Measurements from ENCODE around the gene LOC128125822.
A peak's percentile ranks its signal among the peaks of the same experiment; 100 is the strongest.

Gene LOC128125822

DNA sequence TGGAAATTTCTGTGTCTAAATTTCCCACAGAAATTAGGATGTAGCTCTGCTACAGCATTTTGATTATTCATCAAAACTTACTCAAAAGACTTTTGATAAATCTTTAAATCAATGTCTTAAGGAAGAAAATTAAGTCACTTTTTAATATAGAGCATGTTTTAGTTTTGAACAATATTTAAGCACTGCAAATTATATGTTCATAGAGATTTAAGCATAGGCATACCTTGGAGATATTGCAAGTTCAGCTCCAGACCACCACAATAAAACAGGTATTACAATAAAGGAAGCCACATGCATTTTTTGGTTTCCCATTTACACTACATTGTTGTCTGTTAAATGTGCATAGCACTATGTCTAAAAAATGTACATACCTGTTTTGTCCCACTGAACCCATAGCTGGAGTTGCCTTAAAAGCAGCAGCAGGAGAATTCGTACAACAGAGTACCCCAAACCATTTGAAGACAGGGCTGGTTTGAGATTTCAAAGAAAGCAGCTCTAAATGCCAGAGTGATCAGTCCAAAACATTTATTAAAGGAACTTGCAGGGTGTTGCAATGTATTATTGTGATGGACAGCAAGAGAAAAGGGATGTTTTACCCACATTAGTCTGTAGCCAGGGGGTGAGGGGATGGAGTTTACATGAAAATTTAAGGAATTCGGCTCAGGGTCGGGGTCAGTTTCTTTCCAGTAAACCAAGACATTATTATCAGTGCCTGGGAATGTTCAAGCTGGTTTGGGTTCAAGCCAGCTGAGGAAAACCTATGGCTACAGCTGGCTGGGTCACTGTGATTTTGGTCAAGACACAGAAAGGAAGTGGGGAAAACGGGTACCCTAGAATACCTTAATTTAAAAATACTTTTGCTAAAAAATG is 6.3 kb upstream of the LOC128125822 start:
- TF ChIP-seq, protein P1, sequence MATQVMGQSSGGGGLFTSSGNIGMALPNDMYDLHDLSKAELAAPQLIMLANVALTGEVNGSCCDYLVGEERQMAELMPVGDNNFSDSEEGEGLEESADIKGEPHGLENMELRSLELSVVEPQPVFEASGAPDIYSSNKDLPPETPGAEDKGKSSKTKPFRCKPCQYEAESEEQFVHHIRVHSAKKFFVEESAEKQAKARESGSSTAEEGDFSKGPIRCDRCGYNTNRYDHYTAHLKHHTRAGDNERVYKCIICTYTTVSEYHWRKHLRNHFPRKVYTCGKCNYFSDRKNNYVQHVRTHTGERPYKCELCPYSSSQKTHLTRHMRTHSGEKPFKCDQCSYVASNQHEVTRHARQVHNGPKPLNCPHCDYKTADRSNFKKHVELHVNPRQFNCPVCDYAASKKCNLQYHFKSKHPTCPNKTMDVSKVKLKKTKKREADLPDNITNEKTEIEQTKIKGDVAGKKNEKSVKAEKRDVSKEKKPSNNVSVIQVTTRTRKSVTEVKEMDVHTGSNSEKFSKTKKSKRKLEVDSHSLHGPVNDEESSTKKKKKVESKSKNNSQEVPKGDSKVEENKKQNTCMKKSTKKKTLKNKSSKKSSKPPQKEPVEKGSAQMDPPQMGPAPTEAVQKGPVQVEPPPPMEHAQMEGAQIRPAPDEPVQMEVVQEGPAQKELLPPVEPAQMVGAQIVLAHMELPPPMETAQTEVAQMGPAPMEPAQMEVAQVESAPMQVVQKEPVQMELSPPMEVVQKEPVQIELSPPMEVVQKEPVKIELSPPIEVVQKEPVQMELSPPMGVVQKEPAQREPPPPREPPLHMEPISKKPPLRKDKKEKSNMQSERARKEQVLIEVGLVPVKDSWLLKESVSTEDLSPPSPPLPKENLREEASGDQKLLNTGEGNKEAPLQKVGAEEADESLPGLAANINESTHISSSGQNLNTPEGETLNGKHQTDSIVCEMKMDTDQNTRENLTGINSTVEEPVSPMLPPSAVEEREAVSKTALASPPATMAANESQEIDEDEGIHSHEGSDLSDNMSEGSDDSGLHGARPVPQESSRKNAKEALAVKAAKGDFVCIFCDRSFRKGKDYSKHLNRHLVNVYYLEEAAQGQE (IDR thresholded peaks at IDR 0.05; ENCODE audit: low read depth), result no peak
- TF ChIP-seq TAF1 (IDR thresholded peaks at IDR 0.05; ENCODE audit: low read depth) (no peak), NFIC (IDR thresholded peaks at IDR 0.05) (no peak), CREB1 (IDR thresholded peaks at IDR 0.05; ENCODE audit: low read depth) (no peak), RAD21 (IDR thresholded peaks at IDR 0.05; ENCODE audit: low read depth) (no peak), YY1 (IDR thresholded peaks at IDR 0.05; ENCODE audit: low read depth) (no peak), EGR1 (IDR thresholded peaks at IDR 0.05) (no peak), CEBPB (IDR thresholded peaks at IDR 0.05) (no peak), ZBTB7A (IDR thresholded peaks at IDR 0.05; ENCODE audit: low read depth) (no peak), EP300 (IDR thresholded peaks at IDR 0.05; ENCODE audit: borderline replicate concordance) (no peak), TCF12 (IDR thresholded peaks at IDR 0.05; ENCODE audit: low read depth) (no peak)
- TF ChIP-seq, protein P2, sequence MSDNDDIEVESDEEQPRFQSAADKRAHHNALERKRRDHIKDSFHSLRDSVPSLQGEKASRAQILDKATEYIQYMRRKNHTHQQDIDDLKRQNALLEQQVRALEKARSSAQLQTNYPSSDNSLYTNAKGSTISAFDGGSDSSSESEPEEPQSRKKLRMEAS (IDR thresholded peaks at IDR 0.05), result no peak

DNA sequence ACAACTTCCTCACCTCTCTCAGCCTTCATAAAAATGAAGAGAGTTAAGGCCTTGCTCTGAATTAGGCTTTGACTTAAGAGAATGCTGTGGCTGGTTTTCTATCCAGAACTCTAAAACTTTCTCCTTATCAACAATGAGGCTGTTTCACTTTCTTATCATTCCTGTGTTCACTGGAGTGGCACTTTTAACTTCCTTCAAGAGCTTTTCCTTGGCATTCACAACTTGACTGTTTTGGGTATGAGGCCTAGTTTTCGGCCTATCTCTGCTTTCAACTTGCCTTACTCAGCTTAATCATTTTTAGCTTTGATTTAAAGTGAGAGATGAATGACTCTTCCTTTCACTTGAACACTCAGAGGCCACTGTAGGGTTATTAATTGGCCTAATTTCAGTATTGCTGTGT is 4.3 kb upstream of the LOC128125822 start:
- TF ChIP-seq YY1 (IDR thresholded peaks at IDR 0.05; ENCODE audit: low read depth) (no peak), CREB1 (IDR thresholded peaks at IDR 0.05; ENCODE audit: low read depth) (no peak), ZBTB7A (IDR thresholded peaks at IDR 0.05; ENCODE audit: low read depth) (no peak), NFIC (IDR thresholded peaks at IDR 0.05) (no peak), TCF12 (IDR thresholded peaks at IDR 0.05; ENCODE audit: low read depth) (no peak), RAD21 (IDR thresholded peaks at IDR 0.05; ENCODE audit: low read depth) (no peak), EGR1 (IDR thresholded peaks at IDR 0.05) (no peak), TAF1 (IDR thresholded peaks at IDR 0.05; ENCODE audit: low read depth) (no peak), TEAD4 (IDR thresholded peaks at IDR 0.05) (no peak), CEBPB (IDR thresholded peaks at IDR 0.05) (no peak), EP300 (IDR thresholded peaks at IDR 0.05; ENCODE audit: borderline replicate concordance) (no peak), FOXM1 (IDR thresholded peaks at IDR 0.05; ENCODE audit: borderline replicate concordance, low read depth) (no peak)
- TF ChIP-seq, protein P3, sequence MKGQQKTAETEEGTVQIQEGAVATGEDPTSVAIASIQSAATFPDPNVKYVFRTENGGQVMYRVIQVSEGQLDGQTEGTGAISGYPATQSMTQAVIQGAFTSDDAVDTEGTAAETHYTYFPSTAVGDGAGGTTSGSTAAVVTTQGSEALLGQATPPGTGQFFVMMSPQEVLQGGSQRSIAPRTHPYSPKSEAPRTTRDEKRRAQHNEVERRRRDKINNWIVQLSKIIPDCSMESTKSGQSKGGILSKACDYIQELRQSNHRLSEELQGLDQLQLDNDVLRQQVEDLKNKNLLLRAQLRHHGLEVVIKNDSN (IDR thresholded peaks at IDR 0.05), result no peak
- TF ChIP-seq, protein P1 (IDR thresholded peaks at IDR 0.05; ENCODE audit: low read depth), result no peak
- TF ChIP-seq, protein P2 (IDR thresholded peaks at IDR 0.05), result no peak

DNA sequence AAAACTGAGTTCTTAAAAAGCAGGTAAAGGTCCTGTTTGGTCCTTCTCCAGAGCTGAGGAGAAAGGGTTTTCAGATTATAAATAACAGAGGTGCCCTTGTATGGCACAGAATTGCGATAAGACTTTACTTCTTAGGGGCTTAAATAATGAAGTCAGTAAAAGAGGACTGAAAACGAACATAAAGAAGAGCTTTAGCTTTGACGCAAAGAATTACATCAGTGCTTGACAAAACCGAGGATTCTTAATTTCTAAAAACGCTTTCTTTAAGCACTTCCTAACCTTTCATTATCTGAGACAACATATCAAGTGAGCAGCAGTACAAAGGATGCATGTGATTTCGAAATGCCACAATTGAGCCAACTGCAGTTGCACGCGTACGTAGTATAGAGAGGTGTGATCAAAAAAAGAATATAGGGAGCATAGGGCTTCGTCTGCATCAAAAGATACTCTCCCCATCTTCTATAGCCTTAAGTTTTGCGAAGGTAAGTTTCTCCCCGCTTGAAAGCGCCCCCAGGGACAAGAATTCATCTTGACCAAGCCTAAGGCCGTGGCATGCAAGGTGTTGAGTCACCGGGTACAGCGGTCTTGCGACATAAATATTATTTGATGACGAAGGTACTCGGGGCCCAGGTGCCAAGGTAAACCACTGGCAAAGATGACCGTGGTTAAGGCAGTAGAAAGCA is 778 bp upstream of the LOC128125822 start:
- peak; percentile 73; the same call in 1 of the 2 replicates for TF ChIP-seq CEBPB (IDR thresholded peaks at IDR 0.05)
- TF ChIP-seq TAF1 (IDR thresholded peaks at IDR 0.05; ENCODE audit: low read depth), result no peak

DNA sequence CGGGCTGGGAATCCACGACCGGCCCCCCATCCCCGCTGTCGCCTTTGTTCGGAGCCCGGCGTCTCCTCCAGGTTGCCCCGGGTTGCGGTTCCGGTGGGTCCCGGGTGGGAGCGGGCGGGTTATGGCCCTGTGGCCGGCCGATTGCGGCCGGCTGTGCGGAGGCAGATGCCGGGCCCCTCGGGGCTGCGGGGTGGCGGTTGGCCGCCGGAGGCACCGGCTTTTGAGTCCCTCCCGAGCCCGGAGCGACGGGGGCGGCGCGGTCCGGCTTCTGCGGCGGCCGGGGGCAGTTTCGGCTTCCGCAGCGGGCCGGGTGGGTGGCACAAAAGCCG is 431 bp downstream of the LOC128125822 start:
- no peak for TF ChIP-seq YY1 (IDR thresholded peaks at IDR 0.05; ENCODE audit: low read depth)
- no peak for TF ChIP-seq NFIC (IDR thresholded peaks at IDR 0.05)
- no peak for TF ChIP-seq TAF1 (IDR thresholded peaks at IDR 0.05; ENCODE audit: low read depth)
- TF ChIP-seq CEBPB (IDR thresholded peaks at IDR 0.05), result no peak
- no peak for TF ChIP-seq TEAD4 (IDR thresholded peaks at IDR 0.05)
- TF ChIP-seq TCF12 (IDR thresholded peaks at IDR 0.05; ENCODE audit: low read depth), result no peak
- TF ChIP-seq, protein P2 (IDR thresholded peaks at IDR 0.05), result no peak
- no peak for TF ChIP-seq FOXM1 (IDR thresholded peaks at IDR 0.05; ENCODE audit: borderline replicate concordance, low read depth)
- TF ChIP-seq, protein P3 (IDR thresholded peaks at IDR 0.05), result no peak
- TF ChIP-seq, protein P1 (IDR thresholded peaks at IDR 0.05; ENCODE audit: low read depth), result no peak
- TF ChIP-seq ZBTB7A (IDR thresholded peaks at IDR 0.05; ENCODE audit: low read depth), result no peak
- TF ChIP-seq RAD21 (IDR thresholded peaks at IDR 0.05; ENCODE audit: low read depth), result no peak
- no peak for TF ChIP-seq EGR1 (IDR thresholded peaks at IDR 0.05)
- no peak for TF ChIP-seq CREB1 (IDR thresholded peaks at IDR 0.05; ENCODE audit: low read depth)
- no peak for TF ChIP-seq EP300 (IDR thresholded peaks at IDR 0.05; ENCODE audit: borderline replicate concordance)

Data from Ishikawa (cell line).